DMS114 treated with DMSO at 0.1 percent for 48 hours (cell line): Measurements from ENCODE around the gene C12orf57.

Source experiments
- DNase-seq: peaks from one replicate; lab custom pipeline; 2025; ENCODE audit not compliant: unreplicated experiment; lab: John Stamatoyannopoulos, UW

C12orf57 gene

GRCh38 chr12:6963016-6963731 is 19.4 kb downstream of the C12orf57 start:
- DNase-seq: no peak

- no peak for DNase-seq
Measured at GRCh38 chr12:6963791-6964413, 20.1 kb downstream of the C12orf57 start.

- no peak for DNase-seq
Measured at GRCh38 chr12:6964605-6965025, 20.8 kb downstream of the C12orf57 start.

- DNase-seq: peak; percentile 54
Measured at GRCh38 chr12:6965026-6965661, 21.3 kb downstream of the C12orf57 start.

- no peak for DNase-seq
Measured at GRCh38 chr12:6965714-6966113, 21.9 kb downstream of the C12orf57 start.

- no peak for DNase-seq
Measured at GRCh38 chr12:6966351-6966750, 22.5 kb downstream of the C12orf57 start.

- DNase-seq: no peak
Measured at GRCh38 chr12:6967651-6968100, 23.9 kb downstream of the C12orf57 start.

GRCh38 chr12:6968426-6968825 is 24.6 kb downstream of the C12orf57 start:
- DNase-seq: no peak

GRCh38 chr12:6970096-6970527 is 26.3 kb downstream of the C12orf57 start:
- no peak for DNase-seq

GRCh38 chr12:6974180-6974579 is 30.4 kb downstream of the C12orf57 start:
- no peak for DNase-seq

- no peak for DNase-seq
Measured at GRCh38 chr12:6975297-6976032, 31.6 kb downstream of the C12orf57 start.

GRCh38 chr12:6977653-6978052 is 33.8 kb downstream of the C12orf57 start:
- no peak for DNase-seq

- DNase-seq: no peak
Measured at GRCh38 chr12:6978188-6978587, 34.4 kb downstream of the C12orf57 start.

- DNase-seq: no peak
Measured at GRCh38 chr12:6978611-6979011, 34.8 kb downstream of the C12orf57 start.

GRCh38 chr12:6979021-6979420 is 35.2 kb downstream of the C12orf57 start:
- DNase-seq: no peak

GRCh38 chr12:6979453-6979852 is 35.6 kb downstream of the C12orf57 start:
- DNase-seq: no peak

- no peak for DNase-seq
Measured at GRCh38 chr12:6980075-6980474, 36.3 kb downstream of the C12orf57 start.

GRCh38 chr12:6980740-6981139 is 36.9 kb downstream of the C12orf57 start:
- DNase-seq: no peak

- DNase-seq: no peak
Measured at GRCh38 chr12:6981152-6982052, 37.6 kb downstream of the C12orf57 start.

GRCh38 chr12:6982532-6982931 is 38.7 kb downstream of the C12orf57 start:
- DNase-seq: no peak
